GM12874 (cell line): ENCODE measurements around the gene MAP2K7.

Experiments
- TF ChIP-seq, protein P1 (sequence below): IDR thresholded peaks from 2 replicates; pipeline ENCODE4 v1.5.1; 2011; ENCODE audit warnings: low read depth, mild to moderate bottlenecking, control low read depth, low read length, moderate library complexity; ENCODE audit not compliant: insufficient read depth

Gene MAP2K7

DNA sequence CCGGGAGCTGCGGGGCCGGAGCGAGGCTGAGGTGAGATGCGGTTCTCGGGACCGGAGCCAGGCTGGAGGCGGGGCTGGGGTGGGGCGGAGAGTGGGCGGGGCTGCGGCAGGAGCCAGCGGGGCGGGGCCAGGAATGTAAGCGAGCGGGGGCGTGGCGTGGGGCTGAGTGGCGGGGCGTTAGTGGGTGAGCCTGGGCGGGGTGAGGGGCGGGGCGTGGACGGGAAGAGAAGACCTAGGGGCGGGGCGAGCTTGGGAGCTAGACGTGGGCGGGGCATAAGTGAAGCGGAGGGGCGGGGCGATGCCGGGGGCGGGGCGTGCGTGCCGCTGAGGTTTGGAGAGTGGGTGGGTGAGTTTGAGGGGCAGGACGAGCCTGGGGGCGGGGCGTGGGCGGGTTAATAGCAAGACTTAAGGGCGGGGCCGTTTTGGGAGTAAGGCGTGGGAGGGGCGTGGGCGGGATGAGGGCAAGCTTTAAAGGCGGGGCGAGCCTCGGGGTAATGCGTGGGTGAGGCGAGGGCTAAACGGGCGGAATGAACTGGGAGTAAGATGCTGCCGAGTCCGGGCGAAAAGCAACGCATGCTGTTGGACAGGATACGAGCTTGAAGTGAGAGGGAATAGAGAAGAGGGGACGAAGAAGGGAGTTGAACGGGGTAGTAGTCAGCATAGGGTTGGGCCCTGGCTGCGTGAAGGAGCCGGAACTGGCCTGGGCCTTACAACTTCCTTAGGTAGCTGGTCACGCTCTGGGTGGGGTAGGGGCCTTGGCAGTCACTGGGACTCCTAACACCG lies 17.0 kb downstream of the MAP2K7 start:
- TF ChIP-seq, protein P1, sequence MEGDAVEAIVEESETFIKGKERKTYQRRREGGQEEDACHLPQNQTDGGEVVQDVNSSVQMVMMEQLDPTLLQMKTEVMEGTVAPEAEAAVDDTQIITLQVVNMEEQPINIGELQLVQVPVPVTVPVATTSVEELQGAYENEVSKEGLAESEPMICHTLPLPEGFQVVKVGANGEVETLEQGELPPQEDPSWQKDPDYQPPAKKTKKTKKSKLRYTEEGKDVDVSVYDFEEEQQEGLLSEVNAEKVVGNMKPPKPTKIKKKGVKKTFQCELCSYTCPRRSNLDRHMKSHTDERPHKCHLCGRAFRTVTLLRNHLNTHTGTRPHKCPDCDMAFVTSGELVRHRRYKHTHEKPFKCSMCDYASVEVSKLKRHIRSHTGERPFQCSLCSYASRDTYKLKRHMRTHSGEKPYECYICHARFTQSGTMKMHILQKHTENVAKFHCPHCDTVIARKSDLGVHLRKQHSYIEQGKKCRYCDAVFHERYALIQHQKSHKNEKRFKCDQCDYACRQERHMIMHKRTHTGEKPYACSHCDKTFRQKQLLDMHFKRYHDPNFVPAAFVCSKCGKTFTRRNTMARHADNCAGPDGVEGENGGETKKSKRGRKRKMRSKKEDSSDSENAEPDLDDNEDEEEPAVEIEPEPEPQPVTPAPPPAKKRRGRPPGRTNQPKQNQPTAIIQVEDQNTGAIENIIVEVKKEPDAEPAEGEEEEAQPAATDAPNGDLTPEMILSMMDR, result no peak

DNA sequence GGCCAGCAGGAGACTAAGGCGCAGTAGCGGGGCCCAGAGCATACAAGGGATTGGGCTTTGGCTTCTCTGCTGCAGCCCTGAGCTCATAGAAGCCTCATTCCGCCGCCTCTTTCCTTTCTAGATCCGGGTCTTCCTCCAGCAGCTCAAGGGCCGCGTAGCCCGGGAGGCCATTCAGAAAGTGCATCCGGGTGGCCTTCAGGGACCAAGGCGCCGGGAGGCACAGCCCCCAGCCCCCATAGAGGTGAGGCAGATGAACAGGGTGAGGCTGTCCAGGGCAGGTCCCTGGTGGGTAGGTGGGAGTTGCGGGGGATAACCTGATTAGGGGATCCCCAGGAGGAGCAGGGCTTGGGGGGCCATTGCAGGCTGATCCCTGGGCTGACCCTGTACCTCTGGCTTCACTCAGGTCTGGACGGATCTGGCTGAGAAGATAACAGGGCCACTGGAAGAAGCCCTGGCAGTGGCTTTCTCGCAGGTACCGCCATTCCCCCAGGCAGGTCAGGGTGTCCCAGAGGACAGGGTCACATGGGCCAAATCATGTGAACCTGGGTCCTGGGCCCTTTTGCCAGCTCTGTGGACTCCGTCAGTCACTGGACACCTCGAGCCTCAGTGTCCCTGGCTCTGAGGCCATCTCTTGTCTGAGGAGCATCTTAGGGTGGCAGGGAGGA lies 17.8 kb downstream of the MAP2K7 start:
- TF ChIP-seq, protein P1, result no peak

DNA sequence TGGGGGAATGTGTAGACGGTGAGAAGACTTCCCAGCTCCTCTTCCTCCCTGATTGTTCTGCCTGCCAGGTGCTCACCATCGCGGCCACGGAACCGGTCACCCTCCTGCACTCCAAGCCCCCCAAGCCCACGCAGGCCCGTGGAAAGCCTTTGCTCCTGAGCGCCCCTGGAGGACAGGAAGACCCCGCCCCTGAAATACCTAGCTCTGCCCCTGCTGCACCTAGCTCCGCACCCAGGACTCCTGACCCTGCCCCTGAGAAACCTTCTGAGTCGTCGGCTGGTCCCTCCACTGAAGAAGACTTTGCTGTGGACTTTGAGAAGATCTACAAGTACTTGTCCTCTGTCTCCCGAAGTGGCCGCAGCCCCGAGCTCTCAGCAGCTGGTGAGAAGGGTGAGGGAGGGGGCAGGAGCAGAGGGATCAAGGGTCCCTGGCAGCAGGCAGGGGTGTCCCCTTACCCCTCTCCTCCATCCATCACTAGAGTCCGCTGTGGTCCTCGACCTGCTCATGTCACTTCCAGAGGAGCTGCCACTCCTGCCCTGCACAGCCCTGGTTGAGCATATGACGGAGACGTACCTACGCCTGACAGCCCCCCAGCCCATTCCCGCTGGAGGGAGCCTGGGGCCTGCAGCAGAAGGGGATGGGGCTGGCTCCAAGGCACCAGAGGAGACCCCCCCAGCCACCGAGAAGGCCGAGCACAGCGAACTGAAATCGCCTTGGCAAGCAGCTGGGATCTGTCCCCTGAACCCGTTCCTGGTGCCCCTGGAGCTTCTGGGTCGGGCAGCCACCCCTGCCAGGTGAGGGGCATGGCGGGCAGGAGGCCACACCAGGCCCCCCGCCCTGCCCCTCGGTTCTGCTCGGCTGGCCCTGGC lies 18.5 kb downstream of the MAP2K7 start:
- TF ChIP-seq, protein P1, result no peak

DNA sequence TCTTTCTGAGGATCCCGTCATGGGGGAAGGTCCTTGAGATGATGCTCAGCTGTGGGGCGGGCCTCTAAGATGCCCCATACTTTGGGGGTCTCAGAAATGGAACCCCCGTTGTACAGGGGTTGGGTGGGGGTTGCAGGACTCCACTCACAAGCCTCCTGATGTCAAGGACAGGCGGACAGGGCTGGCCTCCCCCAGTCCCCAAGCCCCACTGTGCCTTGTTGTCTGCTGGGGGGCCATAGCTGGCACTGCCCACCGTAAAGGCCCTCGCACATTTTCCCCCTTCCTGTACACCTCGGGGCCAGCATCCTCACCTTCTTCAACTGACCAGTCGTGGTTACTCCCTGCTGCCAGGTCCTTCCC lies 19.1 kb downstream of the MAP2K7 start:
- TF ChIP-seq, protein P1, result no peak

DNA sequence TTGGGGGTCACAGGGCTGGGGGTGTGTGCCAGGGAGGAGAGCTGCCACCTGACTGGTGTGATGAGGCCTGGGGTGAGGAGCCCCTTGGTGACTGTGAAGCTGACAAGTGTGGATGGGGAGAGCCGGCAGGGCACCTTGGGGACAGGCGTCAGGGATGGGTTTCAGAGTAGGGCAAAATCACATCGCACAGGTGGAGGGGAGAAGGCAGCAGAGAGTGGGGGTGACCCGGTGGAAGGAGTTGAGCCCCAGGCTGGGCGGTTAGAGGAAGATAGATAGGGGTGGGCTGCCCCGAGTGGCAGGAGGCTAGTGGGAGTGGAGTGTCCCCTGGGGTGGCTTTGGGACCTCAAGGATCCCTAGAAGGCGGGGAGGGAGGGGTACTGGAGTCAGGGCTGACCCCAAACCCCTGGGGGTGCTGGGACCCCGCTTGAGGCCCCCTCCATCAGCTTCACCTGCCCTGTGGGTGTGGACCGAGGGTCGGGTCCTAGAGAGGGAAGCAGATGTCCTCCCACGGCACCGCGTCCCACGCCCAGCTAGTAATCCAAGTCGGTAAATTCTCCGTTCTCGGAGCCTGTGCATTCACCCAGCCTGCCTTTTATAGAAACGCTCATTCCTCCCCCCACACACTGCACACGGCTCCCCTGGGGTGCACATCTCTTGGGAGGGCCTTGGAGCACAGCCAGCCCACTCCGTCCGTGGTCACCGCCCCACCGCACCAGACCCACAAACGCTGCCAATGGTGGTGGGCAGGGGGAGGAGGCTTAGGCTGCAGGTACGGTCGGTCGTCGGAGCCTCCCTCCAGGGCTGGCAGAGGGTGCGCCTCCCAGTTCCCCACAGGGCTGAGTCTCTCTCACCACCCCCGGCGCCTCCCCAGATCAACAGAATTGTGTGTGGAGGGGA lies 19.9 kb downstream of the MAP2K7 start:
- TF ChIP-seq, protein P1, result no peak

DNA sequence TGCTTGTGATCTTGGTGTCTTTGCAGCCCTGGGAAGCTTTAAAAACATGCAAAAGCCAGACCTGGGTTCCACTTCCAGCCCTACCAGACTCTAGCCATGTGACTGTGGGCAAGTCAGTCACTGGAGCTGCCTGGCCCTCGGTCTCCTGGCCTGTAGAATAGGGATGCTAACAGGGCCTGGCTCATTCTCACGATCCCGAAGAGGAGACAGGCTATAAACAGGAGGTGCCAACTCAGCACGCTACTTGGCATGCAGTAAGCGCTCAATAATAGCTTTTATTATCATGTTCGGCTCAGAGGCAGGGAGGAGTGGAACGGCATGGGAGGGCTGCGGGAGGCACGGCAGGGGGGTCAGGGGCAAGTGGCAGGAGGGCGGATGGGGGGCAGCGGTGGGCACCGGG lies 20.6 kb downstream of the MAP2K7 start:
- TF ChIP-seq, protein P1, result no peak
